PC-9 (cell line): ENCODE measurements around the gene RET.

Experiments
- EZH2 ChIP-seq: fragments of 200-600 bp; sonication (generic); IDR thresholded peaks from 2 replicates; pipeline ENCODE4 v1.8.0; 2017; ENCODE audit warnings: antibody characterized with exemption, low read depth
- TF ChIP-seq, protein P1 (sequence below): fragments of 200-600 bp; sonication (generic); conservative IDR thresholded peaks from 2 replicates; pipeline ENCODE4 v1.6.1; 2017; ENCODE audit warnings: mixed run types, antibody characterized with exemption, mild to moderate bottlenecking, moderate library complexity

DNA sequence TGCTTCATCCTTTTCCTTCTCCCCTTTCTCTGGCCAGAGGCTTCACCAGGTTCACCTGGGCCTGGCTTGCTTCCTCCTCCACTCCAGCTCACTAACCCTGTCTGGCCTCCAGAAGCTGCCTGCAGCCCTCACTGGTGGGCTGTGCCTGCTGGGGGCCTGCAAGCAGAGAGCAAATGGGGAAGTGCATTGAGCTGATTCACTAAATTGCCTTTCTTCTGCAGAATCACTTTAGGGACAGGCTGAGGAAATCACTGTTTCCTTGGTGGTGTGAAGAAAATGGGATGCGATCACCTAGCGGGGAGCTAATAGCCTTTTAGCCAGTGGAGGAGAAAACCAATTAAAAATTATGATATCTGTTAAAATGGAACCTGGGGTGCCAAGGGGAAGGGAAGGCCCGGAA, 3.0 kb downstream of the RET start:
- TF ChIP-seq EZH2, result no peak
- TF ChIP-seq, protein P1, sequence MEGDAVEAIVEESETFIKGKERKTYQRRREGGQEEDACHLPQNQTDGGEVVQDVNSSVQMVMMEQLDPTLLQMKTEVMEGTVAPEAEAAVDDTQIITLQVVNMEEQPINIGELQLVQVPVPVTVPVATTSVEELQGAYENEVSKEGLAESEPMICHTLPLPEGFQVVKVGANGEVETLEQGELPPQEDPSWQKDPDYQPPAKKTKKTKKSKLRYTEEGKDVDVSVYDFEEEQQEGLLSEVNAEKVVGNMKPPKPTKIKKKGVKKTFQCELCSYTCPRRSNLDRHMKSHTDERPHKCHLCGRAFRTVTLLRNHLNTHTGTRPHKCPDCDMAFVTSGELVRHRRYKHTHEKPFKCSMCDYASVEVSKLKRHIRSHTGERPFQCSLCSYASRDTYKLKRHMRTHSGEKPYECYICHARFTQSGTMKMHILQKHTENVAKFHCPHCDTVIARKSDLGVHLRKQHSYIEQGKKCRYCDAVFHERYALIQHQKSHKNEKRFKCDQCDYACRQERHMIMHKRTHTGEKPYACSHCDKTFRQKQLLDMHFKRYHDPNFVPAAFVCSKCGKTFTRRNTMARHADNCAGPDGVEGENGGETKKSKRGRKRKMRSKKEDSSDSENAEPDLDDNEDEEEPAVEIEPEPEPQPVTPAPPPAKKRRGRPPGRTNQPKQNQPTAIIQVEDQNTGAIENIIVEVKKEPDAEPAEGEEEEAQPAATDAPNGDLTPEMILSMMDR, result no peak
